ENCODE data around the gene RBMS3. TPM values are rescaled to one million over a fixed set of nuclear protein-coding genes. Genes with fewer than 3 reads are reported as not detected.

Gene RBMS3
- total and polyA plus RNA-seq, 2 of the 8 experiments (the other 6 are each of a cell fraction or from before 2014, with no cell fraction given) = 3.7 to 6.9 TPM

DNA sequence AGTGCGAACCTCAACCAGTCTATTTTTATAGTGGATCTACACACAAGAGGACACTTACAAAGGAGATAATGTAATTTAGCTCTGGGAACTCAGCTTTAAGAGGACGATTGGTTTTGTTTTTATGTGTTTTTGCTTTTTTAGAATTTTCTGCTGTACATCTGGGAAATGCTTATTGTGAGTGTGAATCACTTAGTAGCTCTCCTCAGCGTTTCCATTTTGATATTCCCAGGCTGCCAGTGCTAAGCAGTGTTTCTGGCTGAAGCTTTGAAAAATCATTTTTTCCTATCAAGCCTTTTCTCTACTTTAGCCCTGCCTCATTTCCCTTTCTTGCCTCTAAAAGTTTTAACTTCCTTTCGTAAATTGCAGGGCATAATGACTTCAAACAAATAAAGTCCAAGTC lies 117.9 kb downstream of the RBMS3 start (continued):
- TF ChIP-seq SAP30 (IDR thresholded peaks at IDR 0.05; ENCODE audit: insufficient read depth, insufficient replicate concordance, low read length) = no peak
